ENCODE data around the gene LAMA2.

LAMA2 gene

GRCh38 chr6:129215916-129216520, 333.1 kb downstream of the LAMA2 start:
- no peak for TF ChIP-seq POLR2AphosphoS5 (IDR thresholded peaks at IDR 0.05; ENCODE audit: low read depth, low read length)
- no peak for TF ChIP-seq FOXP2 (optimal IDR thresholded peaks at IDR 0.05; ENCODE audit: borderline replicate concordance, extremely low read depth, extremely low read length, insufficient read depth)
- TF ChIP-seq, protein P1, sequence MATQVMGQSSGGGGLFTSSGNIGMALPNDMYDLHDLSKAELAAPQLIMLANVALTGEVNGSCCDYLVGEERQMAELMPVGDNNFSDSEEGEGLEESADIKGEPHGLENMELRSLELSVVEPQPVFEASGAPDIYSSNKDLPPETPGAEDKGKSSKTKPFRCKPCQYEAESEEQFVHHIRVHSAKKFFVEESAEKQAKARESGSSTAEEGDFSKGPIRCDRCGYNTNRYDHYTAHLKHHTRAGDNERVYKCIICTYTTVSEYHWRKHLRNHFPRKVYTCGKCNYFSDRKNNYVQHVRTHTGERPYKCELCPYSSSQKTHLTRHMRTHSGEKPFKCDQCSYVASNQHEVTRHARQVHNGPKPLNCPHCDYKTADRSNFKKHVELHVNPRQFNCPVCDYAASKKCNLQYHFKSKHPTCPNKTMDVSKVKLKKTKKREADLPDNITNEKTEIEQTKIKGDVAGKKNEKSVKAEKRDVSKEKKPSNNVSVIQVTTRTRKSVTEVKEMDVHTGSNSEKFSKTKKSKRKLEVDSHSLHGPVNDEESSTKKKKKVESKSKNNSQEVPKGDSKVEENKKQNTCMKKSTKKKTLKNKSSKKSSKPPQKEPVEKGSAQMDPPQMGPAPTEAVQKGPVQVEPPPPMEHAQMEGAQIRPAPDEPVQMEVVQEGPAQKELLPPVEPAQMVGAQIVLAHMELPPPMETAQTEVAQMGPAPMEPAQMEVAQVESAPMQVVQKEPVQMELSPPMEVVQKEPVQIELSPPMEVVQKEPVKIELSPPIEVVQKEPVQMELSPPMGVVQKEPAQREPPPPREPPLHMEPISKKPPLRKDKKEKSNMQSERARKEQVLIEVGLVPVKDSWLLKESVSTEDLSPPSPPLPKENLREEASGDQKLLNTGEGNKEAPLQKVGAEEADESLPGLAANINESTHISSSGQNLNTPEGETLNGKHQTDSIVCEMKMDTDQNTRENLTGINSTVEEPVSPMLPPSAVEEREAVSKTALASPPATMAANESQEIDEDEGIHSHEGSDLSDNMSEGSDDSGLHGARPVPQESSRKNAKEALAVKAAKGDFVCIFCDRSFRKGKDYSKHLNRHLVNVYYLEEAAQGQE (IDR thresholded peaks at IDR 0.05; ENCODE audit: insufficient read depth in 1 of 2, low read depth in 2 of 2, low read length in 2 of 2), result no peak
- TF ChIP-seq SIN3A (IDR thresholded peaks at IDR 0.05; ENCODE audit: borderline replicate concordance, insufficient read depth, low read length), result no peak
- no peak for TF ChIP-seq TAF1 (IDR thresholded peaks at IDR 0.05; ENCODE audit: borderline replicate concordance, insufficient read depth, low read length)

GRCh38 chr6:129217701-129218100, 334.8 kb downstream of the LAMA2 start:
- TF ChIP-seq, protein P1 (IDR thresholded peaks at IDR 0.05; ENCODE audit: insufficient read depth in 1 of 2, low read depth in 2 of 2, low read length in 2 of 2), result no peak
- TF ChIP-seq POLR2AphosphoS5 (IDR thresholded peaks at IDR 0.05; ENCODE audit: low read depth, low read length) (no peak), FOXP2 (optimal IDR thresholded peaks at IDR 0.05; ENCODE audit: borderline replicate concordance, extremely low read depth, extremely low read length, insufficient read depth) (no peak), TAF1 (IDR thresholded peaks at IDR 0.05; ENCODE audit: borderline replicate concordance, insufficient read depth, low read length) (no peak), SIN3A (IDR thresholded peaks at IDR 0.05; ENCODE audit: borderline replicate concordance, insufficient read depth, low read length) (no peak)

GRCh38 chr6:129233458-129234134, 350.7 kb downstream of the LAMA2 start:
- no peak for TF ChIP-seq SIN3A (IDR thresholded peaks at IDR 0.05; ENCODE audit: borderline replicate concordance, insufficient read depth, low read length)
- TF ChIP-seq, protein P1 (IDR thresholded peaks at IDR 0.05; ENCODE audit: insufficient read depth in 1 of 2, low read depth in 2 of 2, low read length in 2 of 2), result no peak
- TF ChIP-seq POLR2AphosphoS5 (IDR thresholded peaks at IDR 0.05; ENCODE audit: low read depth, low read length), result no peak
- TF ChIP-seq FOXP2 (optimal IDR thresholded peaks at IDR 0.05; ENCODE audit: borderline replicate concordance, extremely low read depth, extremely low read length, insufficient read depth), result no peak
- no peak for TF ChIP-seq TAF1 (IDR thresholded peaks at IDR 0.05; ENCODE audit: borderline replicate concordance, insufficient read depth, low read length)

GRCh38 chr6:129235167-129236000, 352.4 kb downstream of the LAMA2 start:
- TF ChIP-seq SIN3A (IDR thresholded peaks at IDR 0.05; ENCODE audit: borderline replicate concordance, insufficient read depth, low read length) (no peak), TAF1 (IDR thresholded peaks at IDR 0.05; ENCODE audit: borderline replicate concordance, insufficient read depth, low read length) (no peak), FOXP2 (optimal IDR thresholded peaks at IDR 0.05; ENCODE audit: borderline replicate concordance, extremely low read depth, extremely low read length, insufficient read depth) (no peak)
- TF ChIP-seq, protein P1 (IDR thresholded peaks at IDR 0.05; ENCODE audit: insufficient read depth in 1 of 2, low read depth in 2 of 2, low read length in 2 of 2), result no peak

Data from PFSK-1 (cell line).